ENCODE data around the gene SMG1.

DNA sequence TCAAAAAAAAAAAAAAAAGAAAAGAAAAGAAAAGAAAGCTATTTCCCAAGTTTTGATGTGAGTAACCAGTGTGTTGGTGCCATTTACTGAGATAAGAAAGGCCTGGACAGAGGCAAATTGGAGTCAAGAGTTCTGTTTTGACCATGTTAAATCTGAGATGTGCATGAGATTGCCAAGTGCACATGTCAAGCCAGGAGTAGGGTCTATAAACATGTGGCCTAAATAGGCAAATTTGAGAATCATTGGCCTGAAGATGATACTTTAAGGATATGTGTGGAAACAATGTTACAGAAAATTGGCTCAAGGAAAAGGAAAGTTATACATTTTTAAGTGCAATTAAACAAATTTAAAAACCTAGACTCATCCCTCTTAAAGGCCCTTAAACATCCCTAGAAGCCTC lies 15.3 kb upstream of the SMG1 start:
- TF ChIP-seq, protein P1, sequence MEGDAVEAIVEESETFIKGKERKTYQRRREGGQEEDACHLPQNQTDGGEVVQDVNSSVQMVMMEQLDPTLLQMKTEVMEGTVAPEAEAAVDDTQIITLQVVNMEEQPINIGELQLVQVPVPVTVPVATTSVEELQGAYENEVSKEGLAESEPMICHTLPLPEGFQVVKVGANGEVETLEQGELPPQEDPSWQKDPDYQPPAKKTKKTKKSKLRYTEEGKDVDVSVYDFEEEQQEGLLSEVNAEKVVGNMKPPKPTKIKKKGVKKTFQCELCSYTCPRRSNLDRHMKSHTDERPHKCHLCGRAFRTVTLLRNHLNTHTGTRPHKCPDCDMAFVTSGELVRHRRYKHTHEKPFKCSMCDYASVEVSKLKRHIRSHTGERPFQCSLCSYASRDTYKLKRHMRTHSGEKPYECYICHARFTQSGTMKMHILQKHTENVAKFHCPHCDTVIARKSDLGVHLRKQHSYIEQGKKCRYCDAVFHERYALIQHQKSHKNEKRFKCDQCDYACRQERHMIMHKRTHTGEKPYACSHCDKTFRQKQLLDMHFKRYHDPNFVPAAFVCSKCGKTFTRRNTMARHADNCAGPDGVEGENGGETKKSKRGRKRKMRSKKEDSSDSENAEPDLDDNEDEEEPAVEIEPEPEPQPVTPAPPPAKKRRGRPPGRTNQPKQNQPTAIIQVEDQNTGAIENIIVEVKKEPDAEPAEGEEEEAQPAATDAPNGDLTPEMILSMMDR (IDR thresholded peaks at IDR 0.05): no peak
- TF ChIP-seq ZFX (IDR thresholded peaks at IDR 0.05; ENCODE audit: borderline replicate concordance): no peak

All from 22Rv1 (cell line).